ENCODE measurements around the gene AKR1D1.
"Not testable (repeated sequence)": the region's sequence is repeated elsewhere in the genome, so short reads cannot be mapped to it uniquely, and the experiment has no call there.

AKR1D1 gene

GRCh38 chr7:138074121-138074520 is 2.1 kb upstream of the AKR1D1 start:
- DNase-seq (ENCODE audit: low read depth in 2 of 2): no peak

GRCh38 chr7:138074540-138074939 is 1.7 kb upstream of the AKR1D1 start:
- DNase-seq (ENCODE audit: low read depth in 2 of 2): no peak

DNA sequence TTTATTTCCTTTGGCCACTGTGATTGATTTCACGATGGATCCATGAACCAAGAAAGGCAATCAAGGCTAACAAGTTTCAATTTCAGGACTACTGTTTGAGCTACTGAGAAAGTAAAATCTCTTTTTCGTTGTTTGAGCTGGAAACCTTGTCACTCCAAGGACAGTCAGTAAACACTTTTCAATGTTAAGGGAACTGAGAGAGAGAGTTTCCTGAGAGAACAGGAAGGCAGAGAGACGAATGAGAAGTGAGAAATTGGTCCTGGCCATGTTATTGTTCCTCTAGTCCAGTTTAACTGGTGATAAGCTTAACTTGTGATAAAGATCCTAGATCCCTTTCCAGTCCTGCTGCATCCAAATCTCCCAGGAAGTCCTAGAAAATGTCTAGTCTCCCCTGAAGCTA is 909 bp upstream of the AKR1D1 start:
- no peak for DNase-seq (ENCODE audit: low read depth in 2 of 2)

DNA sequence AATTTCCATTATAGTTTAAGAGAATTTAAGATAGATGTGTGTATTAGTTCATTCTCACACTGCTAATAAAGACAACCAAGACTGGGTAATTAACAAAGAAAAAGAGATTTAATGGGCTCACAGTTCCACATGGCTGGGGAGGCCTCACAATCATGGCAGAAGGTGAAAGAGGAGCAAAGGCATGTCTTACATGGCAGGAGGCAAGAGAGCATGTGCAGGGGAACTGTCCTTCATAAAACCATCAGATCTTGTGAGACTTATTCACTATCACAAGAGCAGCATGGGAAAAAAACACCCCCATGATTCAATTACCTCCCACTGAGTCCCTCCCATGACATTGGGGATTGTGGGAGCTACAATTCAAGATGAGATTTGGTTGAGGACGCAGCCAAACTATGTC is 473 bp upstream of the AKR1D1 start:
- DNase-seq (ENCODE audit: low read depth in 2 of 2): not testable (repeated sequence)

DNA sequence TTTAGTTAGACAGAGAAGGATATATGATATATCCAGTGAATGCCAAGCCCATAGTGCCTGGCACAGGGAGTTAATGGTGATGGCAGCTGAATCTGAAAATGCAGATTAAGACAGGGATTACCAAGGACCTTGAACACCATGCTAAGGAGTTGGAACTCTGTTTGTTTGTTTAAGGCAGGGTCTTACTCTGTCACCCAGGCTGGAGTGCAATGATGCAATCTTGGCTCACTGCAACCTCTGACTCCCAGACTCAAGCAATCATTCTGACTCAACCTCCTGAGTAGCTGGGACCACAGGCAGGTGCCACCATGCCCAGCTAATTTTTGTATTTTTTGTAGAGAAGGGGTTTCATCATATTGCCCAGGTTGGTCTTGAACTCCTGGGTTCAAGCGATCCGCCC is 1.6 kb downstream of the AKR1D1 start:
- DNase-seq (ENCODE audit: low read depth in 2 of 2): no peak

GRCh38 chr7:138079137-138079536 is 2.9 kb downstream of the AKR1D1 start:
- no peak for DNase-seq (ENCODE audit: low read depth in 2 of 2)

DNA sequence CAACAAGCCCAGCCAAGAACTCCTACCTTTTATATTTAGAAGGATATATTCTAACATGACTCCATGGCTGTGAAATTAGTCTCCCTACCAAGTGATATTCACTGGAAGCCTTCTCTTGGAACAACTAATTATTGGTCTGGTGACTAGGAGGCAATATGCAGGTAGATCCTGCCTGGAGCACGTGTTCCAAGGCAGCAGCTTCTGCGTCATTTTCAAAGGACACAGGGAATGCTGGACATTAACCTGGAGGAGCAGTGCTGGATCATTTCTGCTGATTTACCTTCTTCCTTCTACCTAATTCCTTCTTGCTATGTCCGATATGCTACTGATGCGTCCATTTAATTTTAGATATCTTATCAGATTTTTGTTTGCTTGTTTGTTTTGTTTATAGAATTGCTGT is 5.6 kb downstream of the AKR1D1 start:
- no peak for DNase-seq (ENCODE audit: low read depth in 2 of 2)

GRCh38 chr7:138083859-138084258 is 7.6 kb downstream of the AKR1D1 start:
- DNase-seq (ENCODE audit: low read depth in 2 of 2): no peak

DNA sequence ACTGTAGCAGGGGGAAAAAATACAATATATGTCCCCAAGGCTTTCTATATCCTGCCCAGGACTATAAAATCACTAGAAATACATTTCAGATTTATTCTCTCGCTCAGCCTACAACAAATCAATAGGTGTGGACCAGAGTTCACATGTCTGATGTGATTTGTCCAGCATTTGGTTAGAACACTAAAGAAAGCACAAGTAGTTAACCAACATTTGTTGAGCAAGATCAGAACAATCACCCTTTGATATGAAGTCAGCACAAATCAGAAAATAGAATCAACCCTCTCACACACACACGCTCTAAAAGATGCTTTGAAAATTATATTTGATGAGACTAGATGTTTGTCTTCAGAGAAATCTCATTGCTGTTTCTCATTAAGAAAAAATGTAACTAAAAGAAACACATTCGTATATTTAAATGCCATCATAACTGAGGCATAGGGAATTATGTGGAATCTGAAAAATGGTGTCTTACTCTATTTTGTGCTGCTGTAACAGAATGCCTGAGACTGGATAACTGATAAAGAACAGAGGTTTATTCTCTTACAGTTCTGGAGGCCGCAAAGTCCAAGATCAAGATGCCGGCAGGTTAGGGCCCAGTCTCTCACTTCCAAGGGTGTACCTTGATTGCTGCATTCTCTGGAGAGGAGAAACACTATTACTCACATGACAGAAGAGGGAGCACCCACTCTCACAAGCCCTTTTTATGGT is 10.5 kb downstream of the AKR1D1 start:
- no peak for DNase-seq (ENCODE audit: low read depth in 2 of 2)

DNA sequence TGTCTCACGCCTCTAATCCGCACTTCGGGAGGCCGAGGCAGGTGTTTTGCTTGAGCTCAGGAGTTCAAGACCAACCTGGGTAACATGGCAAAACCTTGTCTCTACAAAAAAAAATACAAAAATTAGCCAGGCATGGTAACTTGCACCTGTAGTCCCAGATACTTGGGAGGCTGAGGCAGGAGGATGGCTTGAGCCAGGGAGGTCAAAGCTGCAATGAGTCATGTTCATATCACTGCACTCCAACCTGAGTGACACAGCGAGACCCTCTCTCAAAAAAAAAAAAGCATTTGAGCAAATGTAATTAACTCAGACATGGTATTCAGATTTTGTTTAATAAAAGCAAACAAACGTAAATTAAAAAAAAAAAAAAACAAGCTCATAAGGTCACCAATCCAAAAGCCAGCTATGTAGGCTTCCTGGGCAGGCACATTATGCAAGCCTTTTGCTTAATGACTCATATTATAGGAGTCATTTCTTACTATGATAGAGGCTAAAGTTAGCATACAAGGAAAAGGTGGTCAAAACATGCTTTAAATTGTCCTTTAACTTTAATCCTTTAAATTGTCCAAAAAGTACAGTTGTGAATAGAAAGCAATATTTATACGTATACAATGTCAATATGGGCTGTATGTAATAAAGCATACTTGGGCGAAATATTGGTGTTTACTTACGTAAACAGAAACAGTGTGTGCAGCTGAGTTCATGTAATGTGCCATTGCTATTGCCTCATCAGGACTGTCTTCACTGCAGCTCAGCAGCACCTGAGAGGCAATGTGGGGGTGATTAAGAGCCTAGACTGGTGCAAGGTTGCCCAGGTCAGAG is 13.0 kb downstream of the AKR1D1 start:
- no peak for DNase-seq (ENCODE audit: low read depth in 2 of 2)

DNA sequence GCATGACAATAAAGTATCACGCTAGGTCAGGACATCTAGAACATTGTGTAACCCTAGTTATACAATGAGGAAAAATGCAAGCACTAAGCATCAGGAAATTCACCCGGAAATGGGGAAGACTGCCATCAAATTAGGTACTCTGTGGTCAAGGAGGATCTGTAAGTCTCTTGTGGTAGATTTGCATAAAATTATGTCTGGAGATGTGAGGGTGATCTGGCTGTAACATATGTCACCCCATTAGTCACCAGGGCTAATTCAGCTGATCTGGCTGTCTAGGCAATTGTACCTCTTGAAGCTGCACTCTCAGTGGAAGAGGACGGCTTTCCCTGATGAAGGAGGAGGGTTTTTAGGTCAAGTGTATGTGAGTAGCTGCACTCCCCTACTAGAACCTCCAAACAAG is 14.8 kb downstream of the AKR1D1 start:
- no peak for DNase-seq (ENCODE audit: low read depth in 2 of 2)

DNA sequence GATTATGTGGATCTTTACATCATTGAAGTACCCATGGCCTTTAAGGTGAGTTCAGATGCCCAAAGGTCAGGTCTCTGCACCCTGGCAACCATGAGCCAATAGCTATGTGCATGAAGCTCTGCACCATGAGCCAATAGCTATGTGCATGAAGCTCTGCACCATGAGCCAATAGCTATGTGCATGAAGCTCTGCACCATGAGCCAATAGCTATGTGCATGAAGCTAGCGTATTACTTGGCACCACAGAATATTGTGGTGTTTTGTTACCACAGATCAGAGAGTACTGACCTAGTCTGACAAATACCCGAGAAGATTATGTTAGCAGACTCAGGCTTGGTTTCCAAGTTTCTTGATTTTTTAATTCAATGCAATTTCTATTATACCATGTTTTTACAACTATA is 15.6 kb downstream of the AKR1D1 start:
- DNase-seq (ENCODE audit: low read depth in 2 of 2): not testable (repeated sequence)

DNA sequence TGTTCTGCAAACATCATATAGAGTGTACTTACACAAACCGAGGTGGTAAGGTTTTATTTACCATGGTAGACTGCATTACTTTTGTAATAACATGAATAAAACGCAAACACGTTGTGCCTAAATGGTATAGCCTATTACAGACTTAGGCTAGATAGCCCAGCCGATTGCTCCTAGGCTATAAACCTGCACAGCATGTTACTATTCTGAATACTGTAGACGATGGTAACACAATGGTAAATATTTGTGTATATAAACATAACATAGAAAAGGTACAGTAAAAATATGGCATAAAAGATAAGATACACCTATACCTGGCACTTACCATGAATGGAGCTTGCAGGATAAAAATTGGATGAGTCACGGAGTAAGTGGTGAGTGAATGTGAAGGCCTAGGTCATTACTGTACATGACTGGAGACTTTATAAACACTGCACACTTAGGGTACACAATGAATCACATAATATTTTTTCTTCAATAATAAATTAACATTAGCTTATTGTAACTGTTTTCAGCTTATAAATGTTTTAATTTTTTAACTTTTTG is 16.3 kb downstream of the AKR1D1 start:
- DNase-seq (ENCODE audit: low read depth in 2 of 2): no peak

DNA sequence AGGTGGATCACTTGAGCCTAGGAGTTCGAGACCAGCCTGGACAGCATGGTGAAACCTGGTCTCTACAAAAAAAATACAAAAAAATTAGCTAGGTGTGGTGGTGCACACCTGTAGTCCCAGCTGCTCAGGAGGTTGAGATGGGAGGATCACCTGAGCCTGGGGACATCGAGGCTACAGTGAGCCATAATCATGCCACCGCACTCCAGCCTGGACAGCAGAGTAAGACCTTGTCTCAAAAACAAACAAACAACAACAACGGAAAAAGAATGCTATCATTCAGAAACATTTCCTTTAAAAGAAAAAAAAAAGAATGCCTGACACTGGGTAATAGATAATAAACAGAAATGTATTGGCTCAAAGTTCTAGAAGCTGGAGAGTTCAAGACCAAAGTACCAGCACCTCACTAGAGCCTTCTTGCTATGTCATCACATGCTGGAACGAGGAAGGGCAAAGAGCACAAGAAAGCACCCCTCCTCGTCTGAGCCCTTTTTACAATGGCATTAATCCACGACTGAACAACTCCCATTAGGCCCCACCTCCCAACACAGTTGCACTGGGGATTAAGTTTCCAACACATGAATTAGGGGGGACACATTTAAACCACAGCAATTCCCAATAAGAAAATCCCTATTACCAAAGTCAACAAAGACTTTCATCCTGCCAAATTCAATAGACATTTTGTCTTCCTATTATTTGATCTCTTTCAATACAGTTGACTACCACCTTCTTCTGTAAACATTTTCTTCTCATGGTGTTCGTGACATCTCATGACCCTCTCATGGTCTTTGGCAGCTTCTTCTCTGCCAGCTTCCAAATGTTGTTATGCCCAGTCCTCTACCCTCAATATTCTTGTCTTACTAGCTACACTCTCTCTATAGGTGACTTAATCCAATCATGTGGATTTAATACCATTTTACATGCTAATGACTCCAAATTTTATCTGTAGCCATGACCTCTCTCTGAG is 20.0 kb downstream of the AKR1D1 start:
- DNase-seq (ENCODE audit: low read depth in 2 of 2): no peak

- no peak for DNase-seq (ENCODE audit: low read depth in 2 of 2)
Observed at GRCh38 chr7:138097064-138097741, 20.9 kb downstream of the AKR1D1 start.

DNA sequence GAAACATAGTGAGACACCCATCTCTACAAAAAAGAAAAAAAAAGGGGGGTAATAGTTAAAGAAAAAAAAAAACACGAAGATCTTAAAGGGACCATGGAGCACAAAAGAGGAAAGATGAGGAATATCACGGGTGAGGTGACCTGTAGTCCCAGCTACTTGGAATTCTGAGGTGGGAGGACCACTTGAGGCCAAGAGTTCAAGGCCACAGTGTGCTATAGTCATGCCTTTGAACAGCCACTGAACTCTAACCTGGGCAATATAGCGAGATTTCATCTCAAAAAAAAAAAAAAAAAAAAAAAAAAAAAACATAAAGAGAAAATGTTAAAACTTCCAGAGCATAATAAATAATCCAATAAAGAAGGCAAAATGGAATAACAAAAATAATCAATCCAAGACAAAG is 23.6 kb downstream of the AKR1D1 start:
- no peak for DNase-seq (ENCODE audit: low read depth in 2 of 2)

DNA sequence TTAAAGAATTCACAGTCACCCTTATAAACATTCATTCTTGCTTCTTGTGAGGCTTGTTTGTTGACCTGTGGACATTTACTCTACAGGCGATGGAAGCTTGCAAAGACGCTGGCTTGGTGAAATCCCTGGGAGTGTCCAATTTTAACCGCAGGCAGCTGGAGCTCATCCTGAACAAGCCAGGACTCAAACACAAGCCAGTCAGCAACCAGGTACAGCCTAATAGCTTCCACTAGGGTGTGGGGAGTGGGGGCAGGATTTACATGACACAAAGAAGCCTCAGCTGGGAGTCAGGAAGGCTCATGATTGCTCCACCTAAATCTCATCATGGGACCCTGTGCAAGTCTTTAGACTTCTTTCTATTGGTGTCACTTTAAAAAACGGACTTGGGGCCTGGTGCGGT is 29.0 kb downstream of the AKR1D1 start:
- no peak for DNase-seq (ENCODE audit: low read depth in 2 of 2)

DNA sequence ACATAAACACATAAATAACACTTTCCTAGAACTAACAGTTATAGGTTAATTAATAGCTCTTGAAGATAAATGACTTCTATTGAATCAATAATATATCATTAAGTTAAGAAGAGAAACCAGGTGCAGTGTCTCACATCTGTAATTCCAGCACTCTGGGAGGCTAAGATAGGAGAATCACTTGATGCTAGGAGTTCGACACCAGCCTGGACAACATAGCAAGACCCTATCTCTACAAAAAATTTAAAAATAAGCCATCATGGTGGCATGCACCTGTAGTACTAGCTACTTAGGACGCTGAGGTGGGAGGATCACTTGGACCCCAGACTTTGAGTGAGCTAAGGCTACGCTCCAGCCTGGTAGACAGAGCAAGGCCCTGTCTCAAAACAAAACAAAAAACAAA is 38.8 kb downstream of the AKR1D1 start:
- no peak for DNase-seq (ENCODE audit: low read depth in 2 of 2)

DNA sequence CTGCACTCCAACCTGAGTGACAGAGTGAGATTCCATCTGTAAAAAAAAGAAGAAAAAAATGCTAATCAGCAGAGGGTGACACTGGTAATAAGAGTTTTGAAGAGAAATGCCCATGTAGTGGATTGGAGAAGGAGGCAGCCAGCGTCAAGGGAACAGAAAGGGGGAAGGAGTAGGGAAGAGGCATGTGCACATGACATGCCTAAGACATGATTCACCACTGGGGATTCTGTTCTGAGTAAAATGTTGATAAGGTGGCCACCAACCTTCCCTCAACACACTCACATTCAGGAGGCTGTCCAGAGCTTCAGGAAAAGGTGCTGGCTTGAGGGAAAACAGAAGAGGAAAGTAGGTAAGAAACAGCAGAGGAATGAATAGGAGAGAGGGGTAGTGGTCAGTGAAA is 39.9 kb downstream of the AKR1D1 start:
- DNase-seq (ENCODE audit: low read depth in 2 of 2): no peak

GRCh38 chr7:138116892-138117291 is 40.6 kb downstream of the AKR1D1 start:
- DNase-seq (ENCODE audit: low read depth in 2 of 2): no peak

DNA sequence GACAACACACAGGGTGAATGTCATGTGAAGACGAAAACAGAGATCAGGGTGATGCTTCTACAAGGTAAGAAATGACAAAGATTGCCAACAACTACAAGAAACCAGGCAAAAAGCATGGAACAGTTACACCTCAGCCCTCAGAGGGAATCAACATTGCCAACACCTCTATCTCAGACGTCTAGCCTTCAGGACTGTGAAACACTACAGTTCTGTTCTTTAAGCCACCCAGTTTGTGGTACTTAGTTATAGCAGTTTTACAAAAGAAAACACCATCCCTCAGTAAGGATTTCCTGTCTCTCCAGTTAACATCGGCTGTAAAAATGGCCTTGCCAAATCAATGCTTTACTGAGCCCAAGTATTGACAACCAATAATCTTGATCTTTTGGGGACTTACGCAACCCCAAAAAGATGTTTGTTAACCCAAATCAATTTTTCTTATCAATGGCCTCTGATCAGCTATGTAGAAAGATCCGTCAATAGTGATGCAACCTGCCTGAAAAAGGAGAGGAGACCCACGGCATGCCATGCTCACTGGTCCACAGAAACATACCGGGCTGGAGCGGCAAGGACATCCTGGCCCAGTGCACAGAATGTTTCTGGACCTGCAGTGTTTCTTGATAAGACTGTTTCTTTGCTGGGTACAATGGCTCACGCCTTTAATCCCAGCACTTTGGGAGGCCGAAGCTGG is 44.0 kb downstream of the AKR1D1 start:
- DNase-seq (ENCODE audit: low read depth in 2 of 2): no peak

All from stimulated activated CD8-positive, alpha-beta memory T cell treated with anti-CD3 and anti-CD28 coated beads, Interleukin-15, amount 100 ng/mL, for 4 hours (primary cell).